GM21737 (cell line): ENCODE data around the gene FAM117B.

ENCODE experiments used
- ATAC-seq: cut with Tn5 transposase; IDR thresholded peaks from one replicate; pipeline ENCODE4 v1.9.1; 2021; ENCODE audit warnings: mild to moderate bottlenecking, moderate library complexity; ENCODE audit not compliant: unreplicated experiment

FAM117B gene

GRCh38 chr2:202634556-202635427 is at the start of gene FAM117B:
Gene FAM117B, plus strand, starts transcription at chr2:202634969. Its CDS starts 219 bp downstream, at chr2:202635188.
- peak; percentile 88 for ATAC-seq

GRCh38 chr2:202588647-202589581 is 45.9 kb upstream of the FAM117B start:
- ATAC-seq: peak; percentile 90

- no peak for ATAC-seq
Observed at GRCh38 chr2:202589582-202589949, 45.2 kb upstream of the FAM117B start.

- no peak for ATAC-seq
Observed at GRCh38 chr2:202592566-202592965, 42.2 kb upstream of the FAM117B start.

- ATAC-seq: no peak
Observed at GRCh38 chr2:202599105-202599504, 35.7 kb upstream of the FAM117B start.

- no peak for ATAC-seq
Observed at GRCh38 chr2:202599911-202600310, 34.9 kb upstream of the FAM117B start.

- ATAC-seq: no peak
Observed at GRCh38 chr2:202604699-202605098, 30.1 kb upstream of the FAM117B start.

GRCh38 chr2:202605174-202605573 is 29.6 kb upstream of the FAM117B start:
- no peak for ATAC-seq

- no peak for ATAC-seq
Observed at GRCh38 chr2:202608142-202608852, 26.5 kb upstream of the FAM117B start.

- ATAC-seq: peak; percentile 94
Observed at GRCh38 chr2:202609381-202610145, 25.2 kb upstream of the FAM117B start.

- ATAC-seq: no peak
Observed at GRCh38 chr2:202610380-202610779, 24.4 kb upstream of the FAM117B start.

- no peak for ATAC-seq
Observed at GRCh38 chr2:202612145-202612544, 22.6 kb upstream of the FAM117B start.

- ATAC-seq: no peak
Observed at GRCh38 chr2:202613479-202613878, 21.3 kb upstream of the FAM117B start.

- no peak for ATAC-seq
Observed at GRCh38 chr2:202624133-202624532, 10.6 kb upstream of the FAM117B start.

- ATAC-seq: no peak
Observed at GRCh38 chr2:202627042-202627441, 7.7 kb upstream of the FAM117B start.

- no peak for ATAC-seq
Observed at GRCh38 chr2:202628646-202629198, 6.0 kb upstream of the FAM117B start.

- no peak for ATAC-seq
Observed at GRCh38 chr2:202632682-202633290, 2.0 kb upstream of the FAM117B start.

- ATAC-seq: no peak
Observed at GRCh38 chr2:202633470-202633869, 1.3 kb upstream of the FAM117B start.

GRCh38 chr2:202635428-202636212 is 851 bp downstream of the FAM117B start:
- ATAC-seq: peak; percentile 70
